Brain pericyte (primary cell): ENCODE measurements around the gene TMEM9.

Experiments
- DNase-seq: peaks from one replicate; pipeline ENCODE4 v3.0.0-alpha.2; 2012; ENCODE audit warnings: low read depth, low spot score

TMEM9 gene

GRCh38 chr1:201127755-201128455 lies 26.4 kb downstream of the TMEM9 start:
- no peak for DNase-seq

- peak; percentile 47 for DNase-seq
Observed at GRCh38 chr1:201126832-201127754, 27.2 kb downstream of the TMEM9 start, which contains the start of gene ASCL5. TSS of gene ASCL5 (minus strand) at chr1:201127184. CDS start at chr1:201115372, 11,812 bp downstream.

- no peak for DNase-seq
Observed at GRCh38 chr1:201126463-201126831, 27.8 kb downstream of the TMEM9 start.

- no peak for DNase-seq
Observed at GRCh38 chr1:201125800-201126199, 28.5 kb downstream of the TMEM9 start.

GRCh38 chr1:201125019-201125418 lies 29.3 kb downstream of the TMEM9 start:
- no peak for DNase-seq

GRCh38 chr1:201123866-201124265 lies 30.4 kb downstream of the TMEM9 start:
- DNase-seq = no peak

- no peak for DNase-seq
Observed at GRCh38 chr1:201122321-201122957, 31.8 kb downstream of the TMEM9 start.

GRCh38 chr1:201119206-201120197 lies 34.8 kb downstream of the TMEM9 start:
- DNase-seq = no peak

GRCh38 chr1:201116091-201116490 lies 38.2 kb downstream of the TMEM9 start:
- no peak for DNase-seq

- no peak for DNase-seq
Observed at GRCh38 chr1:201115390-201115937, 38.8 kb downstream of the TMEM9 start.

- DNase-seq = peak; percentile 76
Observed at GRCh38 chr1:201114245-201115131, 39.8 kb downstream of the TMEM9 start.

- no peak for DNase-seq
Observed at GRCh38 chr1:201113451-201114244, 40.6 kb downstream of the TMEM9 start.

GRCh38 chr1:201112926-201113325 lies 41.3 kb downstream of the TMEM9 start:
- DNase-seq = no peak

GRCh38 chr1:201112173-201112731 lies 42.0 kb downstream of the TMEM9 start, which contains the start of gene CACNA1S:
TSS of gene CACNA1S (minus strand) at chr1:201112426. CDS start at chr1:201112339, 87 bp downstream.
- no peak for DNase-seq

GRCh38 chr1:201111672-201112071 lies 42.6 kb downstream of the TMEM9 start:
- DNase-seq = no peak

- DNase-seq = no peak
Observed at GRCh38 chr1:201111156-201111555, 43.1 kb downstream of the TMEM9 start.

- DNase-seq = no peak
Observed at GRCh38 chr1:201110616-201111015, 43.7 kb downstream of the TMEM9 start.

GRCh38 chr1:201110138-201110537 lies 44.1 kb downstream of the TMEM9 start:
- no peak for DNase-seq
